ENCODE results near the gene PARN.

PARN gene

DNA sequence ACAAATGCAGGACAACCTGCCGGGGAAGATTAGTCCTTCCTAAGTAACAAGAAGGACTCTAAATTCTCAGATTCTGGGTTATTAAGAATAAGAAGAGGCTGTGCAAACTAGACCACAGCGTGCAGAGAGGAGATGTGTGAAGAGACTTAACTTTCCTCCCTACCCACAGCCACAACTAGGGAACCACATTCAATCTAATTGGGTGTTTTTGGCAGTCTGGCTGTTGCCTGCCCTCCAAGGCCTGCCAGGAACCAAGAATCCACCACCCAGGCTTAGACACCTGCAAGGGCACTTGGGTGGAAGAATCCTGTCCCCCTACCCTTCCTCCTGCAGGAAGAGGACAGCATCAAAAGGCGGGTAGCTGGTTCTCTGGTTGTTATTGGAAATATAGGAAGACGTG, 202.0 kb downstream of the PARN start:
- no peaks in the 10 kb centered on the region for H3K36me3 ChIP-seq (replicated peaks; ENCODE audit: insufficient read depth, low read length)
- no peaks in the 10 kb centered on the region for H4K20me1 ChIP-seq (ENCODE audit: insufficient read depth, low read length)
- H3K27me3 ChIP-seq (replicated peaks; ENCODE audit: insufficient read depth, low read length) = no peaks in the 10 kb centered on the region
- no peaks in the 10 kb centered on the region for H3F3A ChIP-seq (ENCODE audit: insufficient read depth, low read length)
- TF ChIP-seq EZH2phosphoT487 (IDR thresholded peaks at IDR 0.05; ENCODE audit: low read length) (no peak), CTCF (IDR thresholded peaks at IDR 0.05; ENCODE audit: low read length) (no peak), EZH2 (optimal IDR thresholded peaks at IDR 0.05; ENCODE audit: low read depth, low read length) (no peak)
- DNase-seq = no peak
- no peak overlapping the region for H3K27ac ChIP-seq (ENCODE audit: low read length)
- H3K79me2 ChIP-seq (ENCODE audit: low read length) = no peaks in the 10 kb centered on the region
- no peak overlapping the region for H3K4me3 ChIP-seq (ENCODE audit: low read length)
- H3K9ac ChIP-seq (ENCODE audit: low read length) = no peak overlapping the region
- H3K4me1 ChIP-seq (ENCODE audit: low read length) = no peaks in the 10 kb centered on the region
- H3K4me2 ChIP-seq (ENCODE audit: low read depth, low read length) = no peak overlapping the region
- H2AFZ ChIP-seq (ENCODE audit: low read length) = no peak overlapping the region
- H3K9me3 ChIP-seq (replicated peaks; ENCODE audit: insufficient read depth, low read length) = no peaks in the 10 kb centered on the region
- no peaks in the 10 kb centered on the region for H3K9me2 ChIP-seq (replicated peaks; ENCODE audit: insufficient read depth, low read length)

DNA sequence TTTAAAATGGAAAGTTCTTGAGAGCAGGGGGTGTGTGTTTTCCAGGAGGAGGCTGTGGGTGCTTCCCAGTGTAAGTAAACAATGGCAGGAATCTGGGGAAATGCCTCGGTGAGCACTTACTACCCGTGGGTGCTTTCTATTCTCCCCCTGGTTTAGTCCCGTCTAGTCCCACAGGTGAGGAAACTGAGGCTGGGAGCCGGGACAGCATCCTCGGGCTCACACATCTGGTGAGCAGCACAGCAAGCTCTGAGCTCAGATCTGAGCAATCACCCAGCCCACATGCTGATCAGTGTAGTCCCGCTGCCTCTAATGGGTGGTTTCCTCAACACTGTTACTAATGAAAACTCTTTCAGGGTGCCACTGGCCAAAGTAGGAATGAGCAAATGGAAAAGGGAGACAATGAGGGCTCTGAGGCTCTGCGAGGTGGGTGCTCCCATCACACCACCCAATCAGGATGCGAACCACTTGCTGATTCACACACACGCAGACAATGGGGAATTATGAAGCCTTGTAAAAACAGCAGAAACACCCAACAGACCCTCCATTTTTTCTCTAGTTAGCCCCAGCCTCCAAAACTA, 202.6 kb downstream of the PARN start:
- H4K20me1 ChIP-seq (ENCODE audit: insufficient read depth, low read length) = no peaks in the 10 kb centered on the region
- no peaks in the 10 kb centered on the region for H3K27me3 ChIP-seq (replicated peaks; ENCODE audit: insufficient read depth, low read length)
- H3F3A ChIP-seq (ENCODE audit: insufficient read depth, low read length) = no peaks in the 10 kb centered on the region
- no peak overlapping the region for H3K9ac ChIP-seq (ENCODE audit: low read length)
- H3K79me2 ChIP-seq (ENCODE audit: low read length) = no peaks in the 10 kb centered on the region
- no peaks in the 10 kb centered on the region for H3K9me3 ChIP-seq (replicated peaks; ENCODE audit: insufficient read depth, low read length)
- no peak overlapping the region for H3K4me3 ChIP-seq (ENCODE audit: low read length)
- no peaks in the 10 kb centered on the region for H3K4me1 ChIP-seq (ENCODE audit: low read length)
- no peak overlapping the region for H3K4me2 ChIP-seq (ENCODE audit: low read depth, low read length)
- H3K9me2 ChIP-seq (replicated peaks; ENCODE audit: insufficient read depth, low read length) = no peaks in the 10 kb centered on the region
- no peaks in the 10 kb centered on the region for H3K36me3 ChIP-seq (replicated peaks; ENCODE audit: insufficient read depth, low read length)
- TF ChIP-seq EZH2phosphoT487 (IDR thresholded peaks at IDR 0.05; ENCODE audit: low read length) (no peak), CTCF (IDR thresholded peaks at IDR 0.05; ENCODE audit: low read length) (no peak), EZH2 (optimal IDR thresholded peaks at IDR 0.05; ENCODE audit: low read depth, low read length) (no peak)
- DNase-seq = no peak
- no peak overlapping the region for H3K27ac ChIP-seq (ENCODE audit: low read length)
- H2AFZ ChIP-seq (ENCODE audit: low read length) = no peak overlapping the region

DNA sequence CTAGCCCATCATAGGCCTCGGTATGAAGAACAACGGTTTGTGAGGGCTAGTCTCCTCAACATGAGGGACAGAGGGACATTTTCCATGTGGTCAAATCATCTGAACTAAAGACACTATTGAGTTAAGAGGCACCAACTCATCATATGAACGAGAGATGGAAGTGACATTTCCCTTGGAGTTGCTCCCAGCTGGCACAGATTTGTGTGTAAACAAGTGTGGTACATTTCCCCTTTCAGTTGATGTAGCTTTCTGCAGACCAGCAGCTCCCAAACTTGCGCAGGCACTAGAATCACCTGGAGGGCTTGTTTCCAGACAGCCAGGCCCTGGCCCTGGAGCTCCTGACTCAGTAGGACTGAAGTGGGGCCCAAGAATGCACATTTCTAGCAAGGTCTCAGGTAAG, 205.5 kb downstream of the PARN start:
- TF ChIP-seq EZH2 (optimal IDR thresholded peaks at IDR 0.05; ENCODE audit: low read depth, low read length) (no peak), CTCF (IDR thresholded peaks at IDR 0.05; ENCODE audit: low read length) (no peak), EZH2phosphoT487 (IDR thresholded peaks at IDR 0.05; ENCODE audit: low read length) (no peak)

More for the DNA sequence above, 205.5 kb downstream of the PARN start:
- Histone ChIP-seq H3K9ac (ENCODE audit: low read length) (no peak overlapping the region), H3K4me3 (ENCODE audit: low read length) (no peak overlapping the region), H4K20me1 (ENCODE audit: insufficient read depth, low read length) (no peaks in the 10 kb centered on the region), H3K9me2 (replicated peaks; ENCODE audit: insufficient read depth, low read length) (no peaks in the 10 kb centered on the region), H3K9me3 (replicated peaks; ENCODE audit: insufficient read depth, low read length) (no peaks in the 10 kb centered on the region), H3K27me3 (replicated peaks; ENCODE audit: insufficient read depth, low read length) (no peaks in the 10 kb centered on the region), H3K79me2 (ENCODE audit: low read length) (no peaks in the 10 kb centered on the region), H2AFZ (ENCODE audit: low read length) (no peak overlapping the region), H3K27ac (ENCODE audit: low read length) (no peak overlapping the region), H3K4me1 (ENCODE audit: low read length) (no peaks in the 10 kb centered on the region), H3K4me2 (ENCODE audit: low read depth, low read length) (no peak overlapping the region), H3K36me3 (replicated peaks; ENCODE audit: insufficient read depth, low read length) (no peaks in the 10 kb centered on the region), H3F3A (ENCODE audit: insufficient read depth, low read length) (no peaks in the 10 kb centered on the region)
- no peak for DNase-seq

Measured in MM.1S (cell line).